MM.1S (cell line): ENCODE results near the gene UNC93A.

Experiments used
- DNase-seq: peaks from one replicate; pipeline ENCODE4 v3.0.0-alpha.2; 2015
- H2AFZ ChIP-seq: fragments of 300-600 bp; sonication (generic); 2 replicates; pipeline ENCODE4 v1.6.0; 2016; ENCODE audit warnings: antibody characterized with exemption, low read length
- H3F3A ChIP-seq: fragments of 300-600 bp; sonication (generic); 2 replicates; pipeline ENCODE4 v1.6.1; 2016; ENCODE audit warnings: mild to moderate bottlenecking, antibody characterized with exemption, low read length, moderate library complexity, mixed read lengths; ENCODE audit not compliant: insufficient read depth
- H3K27ac ChIP-seq: fragments of 300-600 bp; sonication (generic); 2 replicates; pipeline ENCODE4 v1.5.1; 2016; ENCODE audit warnings: mild to moderate bottlenecking, low read length
- H3K27me3 ChIP-seq: fragments of 300-600 bp; sonication (generic); replicated peaks from 2 replicates; pipeline ENCODE4 v1.6.0; 2016; ENCODE audit warnings: low read length; ENCODE audit not compliant: insufficient read depth
- H3K36me3 ChIP-seq: fragments of 300-600 bp; sonication (generic); replicated peaks from 2 replicates; pipeline ENCODE4 v1.6.1; 2016; ENCODE audit warnings: mild to moderate bottlenecking, low read length, mixed read lengths; ENCODE audit not compliant: insufficient read depth
- H3K4me1 ChIP-seq: fragments of 300-600 bp; sonication (generic); 2 replicates; pipeline ENCODE4 v1.6.1; 2016; ENCODE audit warnings: low read length, mixed read lengths
- H3K4me2 ChIP-seq: fragments of 300-600 bp; sonication (generic); 2 replicates; pipeline ENCODE4 v1.6.0; 2016; ENCODE audit warnings: low read depth, low read length
- H3K4me3 ChIP-seq: fragments of 300-600 bp; sonication (generic); 2 replicates; pipeline ENCODE4 v1.5.1; 2016; ENCODE audit warnings: low read length, mixed read lengths
- H3K79me2 ChIP-seq: fragments of 300-600 bp; sonication (generic); 2 replicates; pipeline ENCODE4 v1.6.1; 2016; ENCODE audit warnings: mixed run types, low read length, mixed read lengths
- H3K9ac ChIP-seq: fragments of 300-600 bp; sonication (generic); 2 replicates; pipeline ENCODE4 v1.6.1; 2016; ENCODE audit warnings: low read length, mixed read lengths
- H3K9me2 ChIP-seq: fragments of 300-600 bp; sonication (generic); replicated peaks from 2 replicates; pipeline ENCODE4 v1.6.1; 2016; ENCODE audit warnings: mild to moderate bottlenecking, low read length, mixed read lengths; ENCODE audit not compliant: insufficient read depth
- H3K9me3 ChIP-seq: fragments of 300-600 bp; sonication (generic); replicated peaks from 2 replicates; pipeline ENCODE4 v1.6.1; 2016; ENCODE audit warnings: mild to moderate bottlenecking, low read length, mixed read lengths; ENCODE audit not compliant: insufficient read depth
- H4K20me1 ChIP-seq: fragments of 300-600 bp; sonication (generic); 2 replicates; pipeline ENCODE4 v1.6.1; 2016; ENCODE audit warnings: mild to moderate bottlenecking, low read length, moderate library complexity, mixed read lengths; ENCODE audit not compliant: insufficient read depth
- CTCF ChIP-seq: fragments of 300-600 bp; sonication (generic); IDR thresholded peaks from 2 replicates; pipeline ENCODE4 v1.5.1; 2016; ENCODE audit warnings: antibody characterized with exemption, low read length, mixed read lengths
- EZH2 ChIP-seq: fragments of 300-600 bp; sonication (generic); optimal IDR thresholded peaks from 2 replicates; pipeline ENCODE3; 2017; ENCODE audit warnings: low read depth, mild to moderate bottlenecking, antibody characterized with exemption, low read length, mixed read lengths
- EZH2phosphoT487 ChIP-seq: fragments of 300-600 bp; sonication (generic); IDR thresholded peaks from 2 replicates; pipeline ENCODE4 v1.6.1; 2018; ENCODE audit warnings: antibody characterized with exemption, low read length

The UNC93A gene

GRCh38 chr6:167338541-167339117 lies 47.5 kb downstream of the UNC93A start:
- Histone ChIP-seq H3K27me3 (no peaks in the 10 kb centered on the region), H3K9me3 (no peaks in the 10 kb centered on the region), H3K27ac (no peak overlapping the region), H3K4me1 (no peaks in the 10 kb centered on the region), H2AFZ (no peak overlapping the region), H3K4me2 (no peak overlapping the region), H3K36me3 (no peaks in the 10 kb centered on the region), H3K9me2 (no peaks in the 10 kb centered on the region), H4K20me1 (no peaks in the 10 kb centered on the region), H3K4me3 (no peak overlapping the region), H3K9ac (no peak overlapping the region), H3K79me2 (no peaks in the 10 kb centered on the region), H3F3A (no peaks in the 10 kb centered on the region)
- no peak for DNase-seq
- TF ChIP-seq EZH2 (no peak), CTCF (no peak), EZH2phosphoT487 (no peak)

- Histone ChIP-seq H3K4me1 (no peaks in the 10 kb centered on the region), H3K4me3 (no peak overlapping the region), H3K79me2 (no peaks in the 10 kb centered on the region), H3F3A (no peaks in the 10 kb centered on the region), H3K4me2 (no peak overlapping the region), H4K20me1 (no peaks in the 10 kb centered on the region), H3K36me3 (no peaks in the 10 kb centered on the region), H3K9ac (no peak overlapping the region), H3K27me3 (no peaks in the 10 kb centered on the region), H3K27ac (no peak overlapping the region), H3K9me3 (no peaks in the 10 kb centered on the region), H3K9me2 (no peaks in the 10 kb centered on the region), H2AFZ (no peak overlapping the region)
- DNase-seq = no peak
- TF ChIP-seq EZH2 (no peak), CTCF (no peak), EZH2phosphoT487 (no peak)
These were observed 50.0 kb downstream of the UNC93A start for GRCh38 chr6:167341038-167341583.

- Histone ChIP-seq H3K27me3 (no peaks in the 10 kb centered on the region), H3K9me3 (no peaks in the 10 kb centered on the region), H3K4me2 (no peak overlapping the region), H3K36me3 (no peaks in the 10 kb centered on the region), H3K4me3 (no peak overlapping the region), H3K9me2 (no peaks in the 10 kb centered on the region), H3K4me1 (no peaks in the 10 kb centered on the region), H3K9ac (no peak overlapping the region), H2AFZ (no peak overlapping the region), H4K20me1 (no peaks in the 10 kb centered on the region), H3F3A (no peaks in the 10 kb centered on the region), H3K79me2 (no peaks in the 10 kb centered on the region), H3K27ac (no peak overlapping the region)
- no peak for DNase-seq
- TF ChIP-seq EZH2phosphoT487 (no peak), CTCF (no peak), EZH2 (no peak)
These were observed 50.8 kb downstream of the UNC93A start for GRCh38 chr6:167341665-167342655.
